ENCODE data around the gene NRL. TPM values are rescaled to one million over a fixed set of nuclear protein-coding genes. Genes with fewer than 3 reads are reported as not detected.

The NRL gene
- total and polyA plus RNA-seq, 5 donors = 0.79 to 2.9 (median 2.6) TPM

- DNase-seq = no peak
- no peaks in the 10 kb centered on the region for H3K9me3 ChIP-seq (ENCODE audit: control insufficient read depth, low read length)
- no peak overlapping the region for H3K27ac ChIP-seq (ENCODE audit: low read length)
- H3K4me1 ChIP-seq (ENCODE audit: control insufficient read depth, insufficient read depth, low read length) = peaks cover 8% of the 10 kb centered on the region
- H3K4me3 ChIP-seq (ENCODE audit: low read length) = no peak overlapping the region
- intact Hi-C loops (cut with DNase I) = no loop called here
- WGBS = 81% methylated on average over 9 of the region's 9 CpGs
- no peaks in the 10 kb centered on the region for H3K27me3 ChIP-seq (ENCODE audit: control insufficient read depth, insufficient read depth)
- no peak for ATAC-seq
Observed at GRCh38 chr14:24150993-24151392, 36.2 kb upstream of the NRL start.

GRCh38 chr14:24150567-24150966 lies 35.8 kb upstream of the NRL start:
- Histone ChIP-seq H3K27ac (ENCODE audit: low read length) (no peak overlapping the region), H3K27me3 (ENCODE audit: control insufficient read depth, insufficient read depth) (no peaks in the 10 kb centered on the region), H3K9me3 (ENCODE audit: control insufficient read depth, low read length) (no peaks in the 10 kb centered on the region), H3K4me1 (ENCODE audit: control insufficient read depth, insufficient read depth, low read length) (peaks cover 10% of the 10 kb centered on the region), H3K4me3 (ENCODE audit: low read length) (no peak overlapping the region)
- 90% methylated on average over 9 of the region's 9 CpGs for WGBS
- intact Hi-C loops (cut with DNase I) = no loop called here
- ATAC-seq (no peak), DNase-seq (no peak)

- intact Hi-C loops (cut with DNase I) = no loop called here
- Histone ChIP-seq H3K27ac (ENCODE audit: low read length) (no peak overlapping the region), H3K27me3 (ENCODE audit: control insufficient read depth, insufficient read depth) (no peaks in the 10 kb centered on the region), H3K9me3 (ENCODE audit: control insufficient read depth, low read length) (no peaks in the 10 kb centered on the region), H3K4me1 (ENCODE audit: control insufficient read depth, insufficient read depth, low read length) (peaks cover 12% of the 10 kb centered on the region), H3K4me3 (ENCODE audit: low read length) (no peak overlapping the region)
- WGBS = 94% methylated on average over 9 of the region's 9 CpGs
- DNase-seq (no peak), ATAC-seq (no peak)
Observed at GRCh38 chr14:24150061-24150460, 35.3 kb upstream of the NRL start.

GRCh38 chr14:24149302-24149969 lies 34.7 kb upstream of the NRL start:
- Histone ChIP-seq H3K27me3 (ENCODE audit: control insufficient read depth, insufficient read depth) (no peaks in the 10 kb centered on the region), H3K27ac (ENCODE audit: low read length) (no peak overlapping the region), H3K4me3 (ENCODE audit: low read length) (no peak overlapping the region), H3K9me3 (ENCODE audit: control insufficient read depth, low read length) (no peaks in the 10 kb centered on the region), H3K4me1 (ENCODE audit: control insufficient read depth, insufficient read depth, low read length) (peaks cover 12% of the 10 kb centered on the region)
- intact Hi-C loops (cut with DNase I) = no loop called here
- 95% methylated on average over 3 of the region's 3 CpGs for WGBS
- no peak for DNase-seq
- no peak for ATAC-seq

GRCh38 chr14:24147761-24148428 lies 33.1 kb upstream of the NRL start:
- Histone ChIP-seq H3K4me3 (ENCODE audit: low read length) (peak overlapping the region; percentile 89), H3K27me3 (ENCODE audit: control insufficient read depth, insufficient read depth) (no peaks in the 10 kb centered on the region), H3K4me1 (ENCODE audit: control insufficient read depth, insufficient read depth, low read length) (peaks cover 12% of the 10 kb centered on the region), H3K9me3 (ENCODE audit: control insufficient read depth, low read length) (no peaks in the 10 kb centered on the region), H3K27ac (ENCODE audit: low read length) (peak overlapping the region; percentile 77)
- WGBS = 7% methylated on average over 29 of the region's 29 CpGs
- intact Hi-C loops (cut with DNase I) = no loop called here
- no peak for ATAC-seq
- no peak for DNase-seq

GRCh38 chr14:24146978-24147760 lies 32.4 kb upstream of the NRL start, which contains the start of gene RNF31:
RNF31 (plus strand) TSS chr14:24147498; CDS start chr14:24147699, 201 bp downstream.
- no peaks in the 10 kb centered on the region for H3K9me3 ChIP-seq (ENCODE audit: control insufficient read depth, low read length)
- peak; percentile 99 for DNase-seq
- intact Hi-C loops (cut with DNase I) = no loop called here
- peak; percentile 95 to 97 for ATAC-seq
- peak within 1 kb of the TSS; percentile 89 for H3K4me3 ChIP-seq (ENCODE audit: low read length)
- H3K4me1 ChIP-seq (ENCODE audit: control insufficient read depth, insufficient read depth, low read length) = peaks cover 12% of the 10 kb centered on the region
- H3K27me3 ChIP-seq (ENCODE audit: control insufficient read depth, insufficient read depth) = no peaks in the 10 kb centered on the region
- WGBS = under 1% methylated on average over 57 of the region's 57 CpGs
- H3K27ac ChIP-seq (ENCODE audit: low read length) = peak within 1 kb of the TSS; percentile 95

GRCh38 chr14:24146453-24146977 lies 31.8 kb upstream of the NRL start, which contains the start of gene PSME2:
PSME2 (minus strand) TSS chr14:24146610; CDS start chr14:24146581, 29 bp downstream.
- Histone ChIP-seq H3K9me3 (ENCODE audit: control insufficient read depth, low read length) (no peaks in the 10 kb centered on the region), H3K4me1 (ENCODE audit: control insufficient read depth, insufficient read depth, low read length) (peaks cover 12% of the 10 kb centered on the region), H3K4me3 (ENCODE audit: low read length) (peak within 1 kb of the TSS; percentile 89), H3K27ac (ENCODE audit: low read length) (peak within 1 kb of the TSS; percentile 95), H3K27me3 (ENCODE audit: control insufficient read depth, insufficient read depth) (no peaks in the 10 kb centered on the region)
- WGBS = under 1% methylated on average over 25 of the region's 25 CpGs
- DNase-seq (peak; percentile 97 to 98 (median 97)), ATAC-seq (peak; percentile 88 to 91)
- intact Hi-C loops (cut with DNase I) = no loop called here

GRCh38 chr14:24145690-24146452 lies 31.1 kb upstream of the NRL start:
- H3K4me3 ChIP-seq (ENCODE audit: low read length) = peak overlapping the region; percentile 57
- ATAC-seq = no peak
- 18% methylated on average over 9 of the region's 9 CpGs for WGBS
- H3K9me3 ChIP-seq (ENCODE audit: control insufficient read depth, low read length) = no peaks in the 10 kb centered on the region
- no peak for DNase-seq
- intact Hi-C loops (cut with DNase I) = no loop called here
- no peaks in the 10 kb centered on the region for H3K27me3 ChIP-seq (ENCODE audit: control insufficient read depth, insufficient read depth)
- H3K27ac ChIP-seq (ENCODE audit: low read length) = peak overlapping the region; percentile 95
- H3K4me1 ChIP-seq (ENCODE audit: control insufficient read depth, insufficient read depth, low read length) = peaks cover 12% of the 10 kb centered on the region

- H3K4me3 ChIP-seq (ENCODE audit: low read length) = no peak overlapping the region
Observed at GRCh38 chr14:24145219-24145618, 30.5 kb upstream of the NRL start.

GRCh38 chr14:24144451-24144850 lies 29.7 kb upstream of the NRL start:
- H3K27me3 ChIP-seq (ENCODE audit: control insufficient read depth, insufficient read depth) = no peaks in the 10 kb centered on the region
- no peak overlapping the region for H3K4me3 ChIP-seq (ENCODE audit: low read length)
- no peak overlapping the region for H3K27ac ChIP-seq (ENCODE audit: low read length)
- DNase-seq = no peak
- 86% methylated on average over 1 of the region's 1 CpG for WGBS
- peaks cover 13% of the 10 kb centered on the region for H3K4me1 ChIP-seq (ENCODE audit: control insufficient read depth, insufficient read depth, low read length)
- intact Hi-C loops (cut with DNase I) = no loop called here
- no peaks in the 10 kb centered on the region for H3K9me3 ChIP-seq (ENCODE audit: control insufficient read depth, low read length)
- no peak for ATAC-seq

More at GRCh38 chr14:24145219-24145618, 30.5 kb upstream of the NRL start:
- Histone ChIP-seq H3K9me3 (ENCODE audit: control insufficient read depth, low read length) (no peaks in the 10 kb centered on the region), H3K27me3 (ENCODE audit: control insufficient read depth, insufficient read depth) (no peaks in the 10 kb centered on the region), H3K4me1 (ENCODE audit: control insufficient read depth, insufficient read depth, low read length) (peaks cover 12% of the 10 kb centered on the region), H3K27ac (ENCODE audit: low read length) (no peak overlapping the region)
- DNase-seq (no peak), ATAC-seq (no peak)
- intact Hi-C loops (cut with DNase I) = no loop called here
- 97% methylated on average over 2 of the region's 2 CpGs for WGBS
